HCT116 (cell line): ENCODE measurements around the gene NRXN2. TPM values are rescaled to one million over a fixed set of nuclear protein-coding genes. Genes with fewer than 3 reads are reported as not detected.

ENCODE experiments used
- ATAC-seq: fragments of 200-7000 bp; cut with Tn5 transposase; 2 replicates; pipeline ENCODE4 v1.9.1; 2020; ENCODE audit warnings: mild to moderate bottlenecking, moderate library complexity
- BruUV-seq: library from RNA; stranded (reverse); fragments of 400-500 nt; replicated peaks from 2 replicates; lab custom pipeline; 2021; lab: Mats Ljungman, UMichigan
- CTCF ChIA-PET: fragments of 300-600 bp; sonication (Branson Sonifier 250); formaldehyde crosslinking; loops from one replicate; lab custom pipeline; 2021; ENCODE audit warnings: antibody characterized with exemption; lab: Charles Lee
- POLR2A ChIA-PET: fragments of 300-600, 350-600 bp; sonication (Branson Sonifier 250); formaldehyde crosslinking; loops from one replicate; lab custom pipeline; 2021; ENCODE audit warnings: antibody characterized with exemption; lab: Charles Lee
- RAD21 ChIA-PET, 2 experiments: fragments of 300-600 bp; sonication (Branson Sonifier 250); formaldehyde crosslinking; loops; one replicate each; lab custom pipeline; 2023; ENCODE audit warnings: low total read pairs in 2 of 2; ENCODE audit not compliant: uncharacterized antibody in 2 of 2, unreplicated experiment in 2 of 2, low non-redundant PET in 1 of 2; lab: Charles Lee
- DNase-seq: peaks from one replicate; pipeline ENCODE4 v3.0.0-alpha.2; 2010; ENCODE audit warnings: low read depth, low spot score
- H2AFZ ChIP-seq: fragments of 200-600 bp; shearing (Covaris generic), sonication (generic); 2 replicates; pipeline ENCODE4 v1.6.1; 2017; ENCODE audit warnings: low read depth, mixed run types, mixed read lengths, antibody characterized with exemption, low read length; ENCODE audit not compliant: poor library complexity, severe bottlenecking
- H3K27ac ChIP-seq: 2 replicates; pipeline ENCODE4 v1.5.1; 2012; ENCODE audit warnings: low read depth, low read length
- H3K27me3 ChIP-seq: fragments of 200-600 bp; sonication (generic); 2 replicates; pipeline ENCODE4 v1.6.1; 2016; ENCODE audit warnings: mixed run types, low read length, mixed read lengths; ENCODE audit not compliant: insufficient read depth
- H3K36me3 ChIP-seq, 2 experiments: fragments of 200-500 bp in 1 of 2; fragments of 200-600 bp in 1 of 2; sonication (Bioruptor generic) in 1 of 2; sonication (generic) in 1 of 2; 2 replicates each; pipeline versions ENCODE4 v1.5.1 to v1.6.1; 2014 to 2016; ENCODE audit warnings: low read length in 2 of 2, inconsistent platforms in 1 of 2, mixed read lengths in 1 of 2, mixed run types in 1 of 2; ENCODE audit not compliant: insufficient read depth in 2 of 2, control insufficient read depth in 1 of 2
- H3K4me1 ChIP-seq, 2 experiments: fragments of 200-600 bp in 1 of 2; sonication (generic) in 1 of 2; 2 replicates each; pipeline versions ENCODE4 v1.5.1 to v1.6.1; 2012 to 2017; ENCODE audit warnings: low read length in 2 of 2, inconsistent platforms in 1 of 2, mild to moderate bottlenecking in 1 of 2, mixed read lengths in 1 of 2, mixed run types in 1 of 2, moderate library complexity in 1 of 2; ENCODE audit not compliant: insufficient read depth in 2 of 2, control insufficient read depth in 1 of 2
- H3K4me2 ChIP-seq: fragments of 200-600 bp; sonication (generic); 2 replicates; pipeline ENCODE4 v1.6.1; 2017; ENCODE audit warnings: mixed run types, low read length, mixed read lengths
- H3K4me3 ChIP-seq, 2 experiments: fragments of 200-600 bp in 1 of 2; sonication (generic) in 1 of 2; replicated peaks in 1 of 2; 2 replicates each; pipeline ENCODE4 v1.5.1; 2011 to 2016; ENCODE audit warnings: low read length in 2 of 2, control low read depth in 1 of 2, low read depth in 1 of 2, mild to moderate bottlenecking in 1 of 2, mixed read lengths in 1 of 2, mixed run types in 1 of 2
- H3K79me2 ChIP-seq: fragments of 200-600 bp; sonication (generic); 2 replicates; pipeline ENCODE4 v1.6.1; 2017; ENCODE audit warnings: mild to moderate bottlenecking, mixed run types, low read length, moderate library complexity, mixed read lengths; ENCODE audit not compliant: insufficient read depth
- H3K9ac ChIP-seq: fragments of 200-600 bp; sonication (generic); 2 replicates; pipeline ENCODE4 v1.6.1; 2016; ENCODE audit warnings: low read length, mixed read lengths
- H3K9me2 ChIP-seq: fragments of 200-600 bp; sonication (generic), shearing (Covaris generic); 2 replicates; pipeline ENCODE4 v1.6.1; 2017; ENCODE audit warnings: mixed run types, mild to moderate bottlenecking, moderate library complexity; ENCODE audit not compliant: insufficient read depth
- H3K9me3 ChIP-seq, 2 experiments: fragments of 200-500 bp in 1 of 2; fragments of 200-600 bp in 1 of 2; sonication (Bioruptor generic) in 1 of 2; sonication (generic) in 1 of 2; 2 replicates each; pipeline ENCODE4 v1.6.1; 2014 to 2017; ENCODE audit warnings: low read length in 2 of 2, mixed read lengths in 2 of 2, inconsistent platforms in 1 of 2, low read depth in 1 of 2, mild to moderate bottlenecking in 1 of 2, mixed run types in 1 of 2, moderate library complexity in 1 of 2; ENCODE audit not compliant: control insufficient read depth in 1 of 2, insufficient read depth in 1 of 2
- H4K20me1 ChIP-seq: fragments of 200-600 bp; sonication (generic), shearing (Covaris generic); 2 replicates; pipeline ENCODE4 v1.6.1; 2017; ENCODE audit warnings: mixed run types, mild to moderate bottlenecking, moderate library complexity; ENCODE audit not compliant: insufficient read depth
- CBX3 ChIP-seq: IDR thresholded peaks from 2 replicates; pipeline ENCODE4 v1.6.1; 2012; ENCODE audit warnings: low read depth
- CEBPB ChIP-seq: IDR thresholded peaks from 2 replicates; pipeline ENCODE4 v1.6.1; 2012; ENCODE audit warnings: low read depth
- ELF1 ChIP-seq: IDR thresholded peaks from 2 replicates; pipeline ENCODE4 v1.6.1; 2012; ENCODE audit warnings: low read depth, borderline replicate concordance
- EZH2phosphoT487 ChIP-seq: fragments of 200-600 bp; IDR thresholded peaks from 2 replicates; pipeline ENCODE4 v1.6.1; 2018; ENCODE audit warnings: antibody characterized with exemption, borderline replicate concordance
- FOSL1 ChIP-seq: IDR thresholded peaks from 2 replicates; pipeline ENCODE4 v1.6.1; 2012; ENCODE audit warnings: low read depth
- JUND ChIP-seq: IDR thresholded peaks from 2 replicates; pipeline ENCODE4 v1.6.1; 2012
- POLR2A ChIP-seq: IDR thresholded peaks from 2 replicates; pipeline ENCODE4 v1.7.0; 2011; ENCODE audit warnings: borderline replicate concordance; ENCODE audit not compliant: insufficient read depth, insufficient read length; ENCODE audit errors: extremely low read depth
- POLR2AphosphoS5 ChIP-seq: IDR thresholded peaks from 2 replicates; pipeline ENCODE4 v1.6.1; 2011; ENCODE audit warnings: mild to moderate bottlenecking, low read depth, low read length, moderate library complexity
- RAD21 ChIP-seq: IDR thresholded peaks from 2 replicates; pipeline ENCODE4 v1.6.1; 2012; ENCODE audit warnings: low read depth, mild to moderate bottlenecking
- REST ChIP-seq: IDR thresholded peaks from 2 replicates; pipeline ENCODE4 v1.6.1; 2012; ENCODE audit warnings: low read depth
- SP1 ChIP-seq: IDR thresholded peaks from 2 replicates; pipeline ENCODE4 v1.6.1; 2012; ENCODE audit warnings: low read depth
- SRF ChIP-seq: IDR thresholded peaks from 2 replicates; pipeline ENCODE4 v1.6.1; 2012; ENCODE audit warnings: low read depth
- TCF7L2 ChIP-seq: IDR thresholded peaks from 2 replicates; pipeline ENCODE4 v1.7.0; 2011; ENCODE audit warnings: borderline replicate concordance, inconsistent platforms; ENCODE audit not compliant: insufficient read depth, insufficient read length; ENCODE audit errors: extremely low read depth
- YY1 ChIP-seq: IDR thresholded peaks from 2 replicates; pipeline ENCODE4 v1.6.1; 2011; ENCODE audit warnings: low read length, low read depth, moderate library complexity, mild to moderate bottlenecking; ENCODE audit not compliant: insufficient replicate concordance; ENCODE audit errors: extremely low read depth
- ZBTB33 ChIP-seq: IDR thresholded peaks from 2 replicates; pipeline ENCODE4 v1.6.1; 2011; ENCODE audit warnings: mild to moderate bottlenecking, low read length, moderate library complexity; ENCODE audit not compliant: insufficient replicate concordance; ENCODE audit errors: extremely low read depth
- ZFX ChIP-seq: fragments of 450-650 bp; IDR thresholded peaks from 2 replicates; pipeline ENCODE4 v1.6.1; 2017
- intact Hi-C: fragments of 100-400 bp; cut with micrococcal nuclease; formaldehyde crosslinking; loops from 2 replicates; pipeline ENCODE4 v1.10.0; 2022
- total RNA-seq: library from RNA; stranded (reverse); gene quantifications from one replicate; pipeline ENCODE4 v1.2.1, GENCODE V29; 2021; ENCODE audit not compliant: unreplicated experiment
- TF ChIP-seq, protein P1 (sequence below): IDR thresholded peaks from 2 replicates; pipeline ENCODE4 v1.6.1; 2012

NRXN2 gene
- total RNA-seq, 1 experiment from 2014 or later = 1.5 TPM

GRCh38 chr11:64695548-64695947, 27.4 kb downstream of the NRXN2 start (continued):
- TF ChIP-seq REST (no peak), SP1 (no peak)

DNA sequence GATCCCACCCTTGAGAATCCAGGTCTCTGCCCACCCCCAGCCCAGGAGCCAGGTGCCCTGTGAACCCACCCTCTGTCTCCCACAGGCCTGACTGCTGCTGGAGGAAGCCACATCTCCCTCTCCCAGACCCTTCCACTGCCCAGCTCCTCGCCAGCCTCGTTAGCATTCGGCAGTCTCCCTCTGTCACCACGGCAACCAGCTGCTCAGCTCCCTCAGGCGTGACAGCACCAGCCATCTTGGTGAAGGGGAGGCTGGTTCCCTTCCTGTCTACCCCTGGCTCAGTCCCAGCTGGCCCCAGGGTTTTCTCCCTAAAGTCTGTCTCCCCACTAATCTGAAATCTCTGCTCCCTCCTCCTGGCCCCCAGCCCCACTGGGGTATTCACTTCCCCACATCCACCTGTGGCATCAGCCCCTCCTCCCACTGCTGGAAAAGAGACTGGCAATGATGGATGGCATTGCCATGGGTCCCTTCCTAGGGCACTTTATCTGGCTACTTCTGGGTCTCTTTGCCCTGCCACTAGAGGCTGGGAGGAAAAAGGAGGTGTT, 28.1 kb downstream of the NRXN2 start:
- no peaks in the 10 kb centered on the region for H3K4me1 ChIP-seq
- ChIA-PET CTCF (no interaction called here), POLR2A (no interaction called here), RAD21 (no interaction called here)
- no peaks in the 10 kb centered on the region for H3K79me2 ChIP-seq
- no peak for DNase-seq
- no peaks in the 10 kb centered on the region; the same call in 1 of the 2 replicates for H3K27me3 ChIP-seq
- no peaks in the 10 kb centered on the region for H3K9me2 ChIP-seq
- no peak overlapping the region for H3K27ac ChIP-seq
- no peak overlapping the region for H3K9ac ChIP-seq
- no peak for ATAC-seq
- H2AFZ ChIP-seq = no peak overlapping the region
- intact Hi-C loops = no loop called here
- no peaks in the 10 kb centered on the region for H4K20me1 ChIP-seq
- no peaks in the 10 kb centered on the region for H3K9me3 ChIP-seq
- BruUV-seq = no TSS peak
- no peak overlapping the region for H3K4me2 ChIP-seq
- H3K36me3 ChIP-seq = no peaks in the 10 kb centered on the region
- H3K4me3 ChIP-seq = no peak overlapping the region
- TF ChIP-seq POLR2AphosphoS5 (no peak), FOSL1 (no peak), TCF7L2 (no peak), ELF1 (no peak), SP1 (no peak), CEBPB (no peak), SRF (no peak), JUND (no peak), RAD21 (no peak), YY1 (no peak), REST (no peak), ZFX (no peak), ZBTB33 (no peak), EZH2phosphoT487 (no peak), CBX3 (no peak), POLR2A (no peak)
- TF ChIP-seq, protein P1, sequence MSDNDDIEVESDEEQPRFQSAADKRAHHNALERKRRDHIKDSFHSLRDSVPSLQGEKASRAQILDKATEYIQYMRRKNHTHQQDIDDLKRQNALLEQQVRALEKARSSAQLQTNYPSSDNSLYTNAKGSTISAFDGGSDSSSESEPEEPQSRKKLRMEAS = no peak
